Activated CD4-positive, alpha-beta memory T cell treated with anti-CD3 and anti-CD28 coated beads for 36 hours (primary cell): Measurements from ENCODE around the gene FRMD5. TPM values are rescaled to one million over a fixed set of nuclear protein-coding genes. Genes with fewer than 3 reads are reported as not detected.

ENCODE experiments used
- CTCF ChIA-PET: fragments of 350-600 bp; sonication (Branson Sonifier 250); formaldehyde crosslinking; loops from one replicate; lab custom pipeline; 2021; ENCODE audit warnings: antibody characterized with exemption, inconsistent platforms; lab: Charles Lee
- POLR2A ChIA-PET: fragments of 350-600 bp; sonication (Branson Sonifier 250); formaldehyde crosslinking; loops from one replicate; lab custom pipeline; 2021; ENCODE audit warnings: antibody characterized with exemption; lab: Charles Lee
- DNase-seq: peaks from one replicate; pipeline ENCODE4 v3.0.0-alpha.2; 2020
- H3K27ac Mint-ChIP-seq: one replicate; pipeline ENCODE4 v1.8.0; 2021; ENCODE audit warnings: mixed read lengths
- H3K27me3 Mint-ChIP-seq: one replicate; pipeline ENCODE4 v1.8.0; 2021; ENCODE audit warnings: mixed read lengths
- H3K36me3 Mint-ChIP-seq: one replicate; pipeline ENCODE4 v1.8.0; 2021; ENCODE audit warnings: mixed read lengths
- H3K4me1 Mint-ChIP-seq: one replicate; pipeline ENCODE4 v1.8.0; 2021; ENCODE audit warnings: low read depth, mixed read lengths
- H3K4me3 Mint-ChIP-seq: one replicate; pipeline ENCODE4 v1.8.0; 2021; ENCODE audit warnings: mild to moderate bottlenecking, mixed read lengths
- H3K9me3 Mint-ChIP-seq: one replicate; pipeline ENCODE4 v1.8.0; 2021; ENCODE audit warnings: mixed read lengths
- intact Hi-C: fragments of 100-400 bp; cut with micrococcal nuclease; formaldehyde crosslinking; loops from one replicate; pipeline ENCODE4 v1.15.1; 2023
- total RNA-seq, 2 experiments: library from RNA; stranded (reverse); gene quantifications; one replicate each; pipeline ENCODE4 v1.2.3, GENCODE V29; 2021

FRMD5 gene
- total RNA-seq, 2 experiments from 2014 or later: 0.24 to 0.31 TPM

GRCh38 chr15:43898891-43899290 lies 296.2 kb downstream of the FRMD5 start:
- H3K4me3 Mint-ChIP-seq: no peak overlapping the region
- no peak for DNase-seq
- ChIA-PET POLR2A (no interaction called here), CTCF (interaction anchor here (0.6 to 0.8 kb wide), 2 partner anchors 41 to 167 kb away, joined by 3 read pairs; no protein-coding TSS in a partner anchor)
- peaks cover 1% of the 10 kb centered on the region for H3K4me1 Mint-ChIP-seq
- intact Hi-C loops: no loop called here
- no peaks in the 10 kb centered on the region for H3K27me3 Mint-ChIP-seq
- no peak overlapping the region for H3K27ac Mint-ChIP-seq
- no peaks in the 10 kb centered on the region for H3K36me3 Mint-ChIP-seq
- no peaks in the 10 kb centered on the region for H3K9me3 Mint-ChIP-seq

GRCh38 chr15:43896543-43896942 lies 298.5 kb downstream of the FRMD5 start:
- ChIA-PET POLR2A (no interaction called here), CTCF (no interaction called here)
- Mint-ChIP-seq H3K4me3 (no peak overlapping the region), H3K27ac (no peak overlapping the region), H3K4me1 (no peaks in the 10 kb centered on the region), H3K27me3 (no peaks in the 10 kb centered on the region), H3K36me3 (peaks cover 4% of the 10 kb centered on the region), H3K9me3 (no peaks in the 10 kb centered on the region)
- DNase-seq: no peak
- intact Hi-C loops: no loop called here

- no peaks in the 10 kb centered on the region for H3K9me3 Mint-ChIP-seq
- POLR2A ChIA-PET: no interaction called here
Measured at GRCh38 chr15:43895586-43895985, 299.5 kb downstream of the FRMD5 start.

DNA sequence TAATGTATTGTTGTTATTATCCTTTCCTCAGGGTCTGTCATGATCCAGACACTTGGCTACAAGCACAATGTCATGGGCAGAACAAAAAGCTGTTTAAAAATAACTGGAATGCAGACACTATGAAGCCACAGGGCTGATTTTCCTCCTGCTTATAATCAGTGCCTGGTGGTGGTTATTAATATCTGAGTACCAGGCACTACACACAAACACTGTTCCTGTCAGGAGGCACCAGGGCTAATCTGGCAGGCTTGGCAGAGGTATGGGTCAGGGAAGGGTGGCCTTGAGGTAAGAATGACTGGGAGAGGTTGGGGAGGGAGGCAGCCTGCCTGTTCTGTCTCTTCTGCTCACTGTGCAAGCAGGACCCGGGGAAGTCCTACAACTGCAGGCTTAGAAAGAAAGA lies 301.1 kb downstream of the FRMD5 start:
- Mint-ChIP-seq H3K4me3 (no peak overlapping the region), H3K27ac (no peak overlapping the region), H3K27me3 (no peaks in the 10 kb centered on the region), H3K36me3 (peaks cover 8% of the 10 kb centered on the region), H3K4me1 (no peaks in the 10 kb centered on the region), H3K9me3 (no peaks in the 10 kb centered on the region)
- ChIA-PET POLR2A (no interaction called here), CTCF (no interaction called here)
- no peak for DNase-seq
- intact Hi-C loops: no loop called here

More at GRCh38 chr15:43895586-43895985, 299.5 kb downstream of the FRMD5 start:
- intact Hi-C loops: no loop called here
- Mint-ChIP-seq H3K27me3 (no peaks in the 10 kb centered on the region), H3K36me3 (peaks cover 6% of the 10 kb centered on the region), H3K27ac (no peak overlapping the region), H3K4me3 (no peak overlapping the region), H3K4me1 (no peaks in the 10 kb centered on the region)
- CTCF ChIA-PET: no interaction called here
- DNase-seq: no peak

DNA sequence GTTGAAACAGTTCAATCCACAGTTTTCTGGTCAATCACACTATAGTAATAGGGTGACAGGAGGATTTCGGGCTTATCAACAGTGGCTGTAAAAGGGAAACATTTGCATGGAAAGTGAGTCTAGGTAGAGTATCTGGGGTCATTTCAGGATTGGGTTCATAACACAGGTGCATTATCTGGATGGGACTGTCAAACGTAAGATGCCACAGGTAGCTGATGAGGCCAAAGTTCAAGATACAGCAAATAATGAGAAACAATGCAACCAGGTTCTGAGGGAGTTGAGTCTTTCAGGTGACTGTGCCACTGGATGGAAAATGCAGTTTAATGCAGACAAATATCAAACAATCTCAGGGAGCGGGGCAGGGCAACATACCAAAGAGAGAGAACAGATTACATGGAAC lies 306.0 kb downstream of the FRMD5 start:
- no peak overlapping the region for H3K4me3 Mint-ChIP-seq
- H3K27ac Mint-ChIP-seq: no peak overlapping the region
- peaks cover 24% of the 10 kb centered on the region for H3K36me3 Mint-ChIP-seq
- CTCF ChIA-PET: no interaction called here
- intact Hi-C loops: no loop called here
- POLR2A ChIA-PET: no interaction called here
- DNase-seq: no peak
- no peaks in the 10 kb centered on the region for H3K9me3 Mint-ChIP-seq
- H3K27me3 Mint-ChIP-seq: no peaks in the 10 kb centered on the region
- no peaks in the 10 kb centered on the region for H3K4me1 Mint-ChIP-seq

DNA sequence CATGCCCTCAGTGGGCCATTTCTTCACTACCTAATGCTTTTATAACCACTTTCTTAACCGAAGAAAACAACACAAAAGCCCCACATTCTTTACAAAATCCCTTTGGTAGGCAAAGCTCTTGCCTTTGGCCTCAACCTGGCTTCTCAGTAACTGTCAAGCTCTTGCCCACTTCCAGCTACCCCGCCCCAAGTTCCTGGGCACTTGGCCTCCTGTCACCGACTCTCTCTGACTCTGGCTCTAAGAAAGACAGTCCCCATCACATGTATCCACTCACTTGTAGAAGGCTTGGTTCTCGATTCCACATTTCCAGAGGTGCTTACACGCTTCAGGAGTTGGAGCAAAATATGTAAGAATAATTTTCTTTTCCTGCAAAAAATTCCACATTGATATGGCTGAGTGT lies 307.2 kb downstream of the FRMD5 start:
- ChIA-PET CTCF (no interaction called here), POLR2A (no interaction called here)
- Mint-ChIP-seq H3K27ac (no peak overlapping the region), H3K36me3 (peaks cover 31% of the 10 kb centered on the region), H3K4me3 (no peak overlapping the region), H3K4me1 (no peaks in the 10 kb centered on the region), H3K9me3 (no peaks in the 10 kb centered on the region), H3K27me3 (no peaks in the 10 kb centered on the region)
- intact Hi-C loops: no loop called here
- no peak for DNase-seq

DNA sequence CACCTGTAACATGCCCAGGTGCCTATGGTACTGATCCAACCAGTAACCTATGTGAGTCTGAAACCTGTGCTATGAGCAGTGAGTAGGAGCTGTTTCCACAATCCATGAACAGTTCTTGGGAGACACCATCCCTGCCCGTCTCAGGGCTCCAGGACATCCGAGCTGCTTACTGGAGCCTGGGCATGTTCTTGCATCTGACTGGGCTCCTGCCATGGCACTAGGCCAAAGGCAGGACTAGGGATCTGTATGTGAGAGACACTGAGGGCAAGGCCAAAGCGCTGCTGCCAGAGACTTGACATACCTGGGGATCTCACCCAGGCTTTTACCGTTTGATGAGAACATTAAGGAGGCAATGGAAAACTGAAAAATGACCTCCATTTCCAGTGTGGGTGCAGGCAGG lies 308.5 kb downstream of the FRMD5 start:
- no peak overlapping the region for H3K4me3 Mint-ChIP-seq
- ChIA-PET POLR2A (no interaction called here), CTCF (interaction anchor here (0.8 to 1.1 kb wide), 2 partner anchors 18 to 179 kb away, joined by 3 to 4 read pairs; no protein-coding TSS in a partner anchor)
- peaks cover 35% of the 10 kb centered on the region for H3K36me3 Mint-ChIP-seq
- peak overlapping the region; percentile 11 for H3K27ac Mint-ChIP-seq
- intact Hi-C loops: no loop called here
- no peak for DNase-seq
- no peaks in the 10 kb centered on the region for H3K27me3 Mint-ChIP-seq
- H3K9me3 Mint-ChIP-seq: no peaks in the 10 kb centered on the region
- no peaks in the 10 kb centered on the region for H3K4me1 Mint-ChIP-seq

DNA sequence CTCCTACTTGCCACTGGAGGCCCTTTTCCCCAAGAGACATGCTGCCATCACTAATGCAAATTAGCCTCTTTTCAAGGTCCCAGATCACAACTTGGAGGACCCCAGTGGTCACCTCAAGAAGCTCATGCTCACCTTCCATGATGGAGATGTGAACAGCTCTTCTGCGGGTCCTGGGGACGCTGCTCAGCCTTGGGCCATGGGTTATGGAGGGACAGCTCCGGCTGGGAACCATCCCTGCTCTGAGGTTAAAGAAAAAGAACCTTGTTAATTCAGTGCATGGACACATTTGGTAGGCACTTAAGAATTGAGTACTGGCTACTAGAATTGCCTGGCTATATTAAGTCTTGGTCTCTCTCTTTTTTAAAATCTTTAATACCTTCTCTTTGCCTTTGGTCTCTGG lies 311.5 kb downstream of the FRMD5 start:
- no peak overlapping the region for H3K4me3 Mint-ChIP-seq
- H3K4me1 Mint-ChIP-seq: no peaks in the 10 kb centered on the region
- no peaks in the 10 kb centered on the region for H3K9me3 Mint-ChIP-seq
- DNase-seq: no peak
- no peaks in the 10 kb centered on the region for H3K27me3 Mint-ChIP-seq
- ChIA-PET CTCF (no interaction called here), POLR2A (no interaction called here)
- intact Hi-C loops: no loop called here
- peaks cover 39% of the 10 kb centered on the region for H3K36me3 Mint-ChIP-seq
- no peak overlapping the region for H3K27ac Mint-ChIP-seq

- Mint-ChIP-seq H3K27ac (no peak overlapping the region), H3K4me3 (no peak overlapping the region), H3K9me3 (no peaks in the 10 kb centered on the region), H3K27me3 (no peaks in the 10 kb centered on the region), H3K4me1 (no peaks in the 10 kb centered on the region), H3K36me3 (peaks cover 39% of the 10 kb centered on the region)
- intact Hi-C loops: no loop called here
- CTCF ChIA-PET: interaction anchor here (0.7 to 1.4 kb wide), 2 partner anchors 144 to 184 kb away, joined by 4 to 5 read pairs; no protein-coding TSS in a partner anchor
- no peak for DNase-seq
- POLR2A ChIA-PET: no interaction called here
Measured at GRCh38 chr15:43881944-43882343, 313.1 kb downstream of the FRMD5 start.

- ChIA-PET POLR2A (interaction anchor here (1.1 kb wide), 1 partner anchor 35 kb away, joined by 7 read pairs; no protein-coding TSS in a partner anchor), CTCF (interaction anchor here (1.4 kb wide), 1 partner anchor 185 kb away, joined by 4 read pairs; no protein-coding TSS in a partner anchor)
- Mint-ChIP-seq H3K27me3 (no peaks in the 10 kb centered on the region), H3K36me3 (peaks cover 37% of the 10 kb centered on the region), H3K9me3 (no peaks in the 10 kb centered on the region), H3K27ac (no peak overlapping the region), H3K4me3 (no peak overlapping the region), H3K4me1 (no peaks in the 10 kb centered on the region)
- intact Hi-C loops: no loop called here
- DNase-seq: no peak
Measured at GRCh38 chr15:43881245-43881644, 313.8 kb downstream of the FRMD5 start.

GRCh38 chr15:43880406-43881194 lies 314.5 kb downstream of the FRMD5 start:
- Mint-ChIP-seq H3K9me3 (no peaks in the 10 kb centered on the region), H3K36me3 (peaks cover 42% of the 10 kb centered on the region), H3K27ac (no peak overlapping the region), H3K27me3 (no peaks in the 10 kb centered on the region), H3K4me1 (no peaks in the 10 kb centered on the region), H3K4me3 (no peak overlapping the region)
- POLR2A ChIA-PET: interaction anchor here (1.1 kb wide), 1 partner anchor 35 kb away, joined by 7 read pairs; no protein-coding TSS in a partner anchor
- CTCF ChIA-PET: no interaction called here
- no peak for DNase-seq
- intact Hi-C loops: no loop called here

GRCh38 chr15:43879386-43880355 lies 315.4 kb downstream of the FRMD5 start:
- no peaks in the 10 kb centered on the region for H3K4me1 Mint-ChIP-seq
- ChIA-PET CTCF (no interaction called here), POLR2A (interaction anchor here (0.6 kb wide), 1 partner anchor 649 kb away, joined by 3 read pairs; no protein-coding TSS in a partner anchor)
- intact Hi-C loops: no loop called here
- no peaks in the 10 kb centered on the region for H3K27me3 Mint-ChIP-seq
- no peak overlapping the region for H3K4me3 Mint-ChIP-seq
- DNase-seq: no peak
- peaks cover 42% of the 10 kb centered on the region for H3K36me3 Mint-ChIP-seq
- no peak overlapping the region for H3K27ac Mint-ChIP-seq
- no peaks in the 10 kb centered on the region for H3K9me3 Mint-ChIP-seq
